ENCODE data around the gene PARD3B.

Gene PARD3B

DNA sequence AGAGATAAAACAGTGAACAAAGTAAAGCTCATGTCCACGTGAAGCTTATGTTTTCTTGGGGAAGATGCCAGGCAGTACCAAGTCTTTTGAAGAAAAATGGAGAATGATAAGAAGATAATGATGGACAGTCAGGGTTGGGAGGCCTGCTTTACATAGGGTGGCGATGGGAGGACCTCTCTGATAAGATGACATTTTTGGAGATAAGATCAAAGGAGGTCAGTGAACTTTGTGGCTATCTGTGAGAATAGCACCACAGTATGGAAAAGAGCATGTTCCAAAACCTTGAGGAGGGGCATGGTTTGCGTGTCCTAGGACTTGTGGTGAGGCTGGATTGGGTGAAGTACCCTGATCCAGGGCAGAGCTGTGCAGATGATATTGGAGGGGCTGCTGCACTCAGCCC is 675.3 kb downstream of the PARD3B start:
- no peak for DNase-seq

DNA sequence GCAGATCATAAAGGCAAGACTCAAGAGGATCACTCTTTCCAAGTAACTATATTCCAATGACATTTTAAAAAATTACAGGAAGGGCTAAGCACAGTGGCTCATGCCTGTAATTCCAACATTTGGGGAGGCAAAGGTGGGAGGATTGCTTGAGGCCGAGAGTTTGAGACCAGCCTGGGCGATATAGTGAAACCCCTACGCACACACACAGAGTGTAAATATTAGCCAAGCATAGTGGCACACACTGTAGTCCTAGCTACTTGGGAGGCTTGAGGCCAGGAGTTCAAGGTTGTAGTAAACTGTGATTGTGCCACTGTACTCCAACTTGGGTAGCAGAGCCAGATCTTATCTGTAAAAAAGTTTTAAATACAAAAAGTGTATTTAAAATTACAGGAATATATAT is 686.8 kb downstream of the PARD3B start:
- DNase-seq: no peak

DNA sequence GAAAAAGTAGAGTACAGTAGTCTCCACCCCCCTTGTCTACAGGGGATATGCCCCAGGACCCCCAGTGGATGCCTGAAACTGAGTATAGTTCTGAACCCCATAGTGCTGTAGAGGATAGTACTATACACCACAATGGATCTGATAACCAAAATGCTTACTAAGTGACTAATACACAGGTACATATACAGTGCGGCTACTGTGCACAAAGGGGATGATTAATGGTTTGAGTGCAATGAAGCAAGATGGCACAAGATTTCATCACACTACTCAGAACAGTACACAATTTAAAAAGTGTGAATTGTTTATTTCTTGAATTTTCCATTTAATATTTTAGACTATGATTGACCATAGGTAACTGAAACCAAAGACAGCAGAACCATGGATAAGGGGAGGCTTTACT is 690.2 kb downstream of the PARD3B start:
- no peak for DNase-seq

DNA sequence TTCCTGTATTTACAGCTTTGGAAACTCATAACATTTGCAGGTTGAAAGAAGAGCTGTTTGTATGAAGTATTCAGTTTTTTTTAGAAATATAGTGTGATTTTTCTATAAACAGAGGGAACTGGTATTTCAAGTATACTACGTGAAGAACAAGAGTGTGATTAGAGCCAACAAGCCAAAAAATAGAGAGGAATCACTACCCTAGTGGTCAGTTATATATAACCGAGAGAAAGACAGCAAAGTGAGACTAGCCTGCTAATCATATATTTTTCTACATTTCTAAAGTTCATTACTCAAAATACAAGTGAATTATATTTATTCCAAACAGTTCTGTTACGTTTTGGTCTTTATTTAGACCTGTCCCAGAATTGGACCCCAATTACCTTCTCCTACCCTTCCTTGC is 692.2 kb downstream of the PARD3B start:
- DNase-seq: no peak

DNA sequence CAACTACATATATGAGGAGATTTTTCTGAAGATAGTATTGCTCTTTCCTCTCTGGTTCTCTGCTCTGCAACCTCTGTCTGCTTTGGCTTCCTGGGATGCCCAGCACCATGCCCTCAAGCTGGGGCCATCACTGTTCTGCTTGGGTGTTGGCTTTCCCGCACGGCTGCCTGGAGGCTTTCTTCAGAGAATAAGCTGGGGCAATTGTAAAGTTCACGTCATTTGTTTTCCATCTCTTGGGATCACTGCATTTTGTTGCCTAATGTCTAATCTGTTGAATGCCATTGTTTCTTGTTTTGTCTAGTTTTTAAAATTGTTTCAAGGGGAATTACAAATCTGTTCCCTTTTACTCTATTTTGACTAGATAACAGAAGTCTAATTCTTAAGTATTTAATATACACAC is 699.7 kb downstream of the PARD3B start:
- no peak for DNase-seq

DNA sequence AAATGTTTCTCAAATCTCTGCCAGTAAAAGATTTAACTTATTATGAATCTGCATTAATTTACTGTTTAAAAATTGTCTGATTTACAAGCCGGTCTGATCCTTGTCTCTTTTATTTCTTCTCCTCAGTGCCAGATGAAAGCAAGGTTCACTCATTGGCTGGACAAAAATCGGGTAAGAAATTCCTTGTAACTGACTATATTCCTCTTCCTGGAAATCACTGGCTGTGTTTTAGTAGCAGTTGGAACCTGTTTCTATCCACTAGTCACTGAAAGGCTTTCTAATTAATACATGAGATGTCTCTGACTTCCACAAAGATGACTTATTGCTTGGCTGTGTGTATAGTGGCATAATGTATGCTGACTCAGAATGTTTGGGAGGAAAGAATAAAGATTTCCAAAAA is 700.4 kb downstream of the PARD3B start:
- no peak for DNase-seq

DNA sequence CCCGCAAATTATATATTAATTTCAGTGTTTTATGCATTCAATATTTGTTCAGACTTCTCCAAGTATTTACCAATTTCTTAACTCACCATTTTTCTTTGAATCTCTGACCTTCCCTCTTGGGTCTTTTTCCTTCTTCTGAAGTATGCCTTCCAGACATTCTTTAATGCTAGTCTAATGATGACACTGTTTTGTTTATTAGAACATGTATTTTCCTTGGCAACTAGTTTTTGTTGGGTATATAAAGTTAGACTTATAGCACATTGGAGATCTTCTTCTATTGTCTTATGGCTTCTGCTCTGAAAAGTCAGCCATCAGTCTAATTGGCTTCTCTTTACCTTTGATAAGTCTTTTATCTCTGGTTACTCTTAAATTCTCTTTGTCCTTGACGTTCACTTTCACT is 713.8 kb downstream of the PARD3B start:
- no peak for DNase-seq

DNA sequence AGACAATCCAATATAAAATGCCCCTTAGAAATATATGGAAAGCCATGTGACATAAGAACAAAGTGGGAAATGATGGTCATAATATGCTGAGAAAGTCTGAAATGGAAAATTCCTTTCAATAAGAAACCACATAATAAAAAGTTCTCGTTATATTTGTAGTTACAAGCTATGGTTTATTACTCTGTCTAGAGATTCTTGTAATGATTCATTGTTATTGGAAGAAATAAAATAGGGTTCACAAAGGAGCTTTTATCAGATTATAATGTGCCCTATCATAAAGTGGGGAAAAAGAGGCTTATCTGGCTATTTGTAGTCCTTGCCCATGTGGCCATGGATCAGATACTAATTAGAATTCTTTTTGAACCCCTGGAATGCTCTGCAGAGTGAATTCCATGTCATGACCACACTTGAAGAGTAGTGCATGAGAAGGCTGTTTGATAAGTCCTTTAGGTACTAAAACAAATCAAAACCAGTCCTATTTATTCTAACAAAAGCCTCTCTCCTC is 716.3 kb downstream of the PARD3B start:
- no peak for DNase-seq

DNA sequence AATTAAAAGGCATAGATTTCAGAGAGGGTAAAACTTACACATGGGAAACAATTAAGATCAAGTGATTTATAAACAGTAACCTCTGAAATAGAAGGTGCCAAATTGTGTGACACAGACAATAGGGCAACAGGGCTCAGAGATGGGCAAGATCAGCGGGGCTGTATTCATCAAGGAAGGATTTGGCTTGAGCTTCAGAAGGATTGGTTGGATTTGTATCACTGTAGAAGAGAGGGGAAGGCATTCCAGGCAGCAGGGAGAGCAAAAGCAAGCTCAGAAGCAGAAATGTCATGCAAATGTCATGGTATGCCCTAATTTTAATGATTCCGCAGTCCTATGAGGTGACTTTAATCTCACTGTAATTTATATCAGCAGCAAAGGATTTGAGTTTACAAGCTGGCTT is 722.0 kb downstream of the PARD3B start:
- DNase-seq: no peak

DNA sequence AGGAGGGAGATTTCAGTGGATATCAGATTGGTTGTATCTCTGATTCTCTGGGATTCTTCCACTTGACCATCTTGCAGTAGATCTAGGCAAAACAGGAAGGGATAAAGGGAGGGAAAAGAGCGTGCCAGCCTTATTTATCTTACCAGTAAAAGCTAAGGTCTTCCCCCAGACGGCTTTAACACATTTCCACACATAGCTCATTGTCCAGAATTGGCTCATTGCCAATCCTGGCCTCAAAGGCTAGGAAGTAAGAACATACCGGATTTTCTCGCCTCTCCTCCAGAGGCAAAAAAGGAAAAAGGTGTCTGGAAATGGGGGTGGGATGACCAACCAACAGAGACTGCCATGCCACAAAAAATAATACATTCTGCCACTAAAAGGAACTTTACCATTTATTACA is 725.4 kb downstream of the PARD3B start:
- no peak for DNase-seq

DNA sequence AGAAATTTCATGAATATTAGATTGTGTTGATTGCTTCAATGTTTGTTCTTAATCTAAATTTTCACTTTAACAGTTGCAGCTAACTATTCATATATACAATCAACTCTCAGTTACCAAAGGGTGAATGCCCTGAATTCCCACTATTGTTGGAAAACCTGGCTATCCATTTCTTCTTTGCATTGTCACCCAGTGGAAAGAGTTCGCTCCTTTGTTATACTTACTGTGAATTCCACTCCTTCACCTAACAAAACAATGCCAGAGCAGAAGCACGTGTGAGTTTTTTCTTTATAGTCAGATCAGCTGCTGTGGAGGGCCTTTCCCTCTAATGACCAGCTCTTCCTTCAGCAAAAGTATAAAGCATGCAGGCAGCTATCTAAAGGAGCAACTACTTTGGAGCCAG is 727.9 kb downstream of the PARD3B start:
- DNase-seq: no peak

DNA sequence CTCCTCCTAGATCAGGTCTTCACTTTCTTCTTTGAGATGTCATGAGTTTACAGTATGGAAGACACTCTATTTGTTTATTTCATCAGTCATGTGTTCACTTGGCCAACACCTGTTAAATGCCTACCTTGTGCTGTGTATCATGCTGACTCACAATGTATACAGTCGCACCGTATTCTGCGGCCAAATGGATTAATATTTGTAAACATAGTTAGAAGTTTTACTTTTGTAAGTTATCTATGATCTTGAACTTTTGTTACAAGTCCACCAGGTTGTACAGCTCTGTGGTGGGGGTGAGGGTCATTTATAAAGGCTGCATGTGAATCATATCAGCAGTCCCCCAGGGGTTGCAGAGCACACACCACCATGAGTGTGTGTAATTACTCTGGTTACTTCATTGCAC is 728.4 kb downstream of the PARD3B start:
- DNase-seq: no peak

DNA sequence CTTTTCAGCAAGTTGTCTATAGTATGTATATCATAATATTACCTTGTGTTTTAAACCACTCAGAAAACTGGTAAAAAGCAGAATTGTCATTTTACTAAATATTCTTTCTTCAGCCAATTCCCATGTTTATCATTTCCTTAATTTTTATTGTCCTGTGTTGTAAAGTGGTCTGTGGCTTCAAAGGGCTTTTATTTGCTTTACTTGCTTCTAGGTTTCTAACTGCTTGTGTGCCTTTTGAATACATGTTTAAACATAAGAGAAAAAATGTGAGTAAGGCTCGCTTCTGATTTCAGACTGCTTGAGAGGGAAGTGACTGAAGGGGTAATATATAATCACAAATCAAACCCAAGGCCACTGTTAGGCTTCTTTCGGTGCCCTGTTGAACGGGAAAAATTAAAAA is 729.5 kb downstream of the PARD3B start:
- no peak for DNase-seq

DNA sequence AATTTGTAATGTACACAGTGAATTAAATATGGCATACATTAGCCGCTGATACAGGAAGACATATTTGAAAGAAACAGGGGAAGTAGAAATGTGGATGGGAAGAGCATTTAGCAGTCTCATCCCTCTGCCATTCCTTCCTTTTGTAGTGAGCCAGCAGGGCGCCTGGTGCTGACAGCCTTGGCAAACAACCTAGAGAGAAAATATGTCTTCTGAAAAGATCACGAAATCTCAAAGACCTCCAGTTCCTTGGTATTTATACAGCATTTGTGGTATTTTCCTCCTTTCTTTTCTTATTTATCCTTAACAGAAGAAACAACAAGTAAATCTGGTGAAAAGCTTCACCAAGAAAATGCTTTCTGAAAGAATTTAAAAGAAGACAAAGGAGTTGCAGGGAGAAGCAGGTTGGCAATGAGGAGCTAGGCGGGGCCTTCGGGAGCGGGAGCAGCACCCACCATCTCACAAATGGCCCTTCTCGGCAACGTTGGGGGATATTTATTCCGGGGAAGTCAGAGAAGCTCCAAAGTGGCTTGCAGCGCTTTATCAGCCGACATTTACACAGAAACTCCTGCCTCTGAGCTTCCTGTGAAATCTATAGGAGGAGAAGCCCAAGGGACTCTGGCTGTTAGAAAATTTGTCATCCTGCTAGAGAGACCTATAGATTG is 731.0 kb downstream of the PARD3B start:
- DNase-seq: no peak

DNA sequence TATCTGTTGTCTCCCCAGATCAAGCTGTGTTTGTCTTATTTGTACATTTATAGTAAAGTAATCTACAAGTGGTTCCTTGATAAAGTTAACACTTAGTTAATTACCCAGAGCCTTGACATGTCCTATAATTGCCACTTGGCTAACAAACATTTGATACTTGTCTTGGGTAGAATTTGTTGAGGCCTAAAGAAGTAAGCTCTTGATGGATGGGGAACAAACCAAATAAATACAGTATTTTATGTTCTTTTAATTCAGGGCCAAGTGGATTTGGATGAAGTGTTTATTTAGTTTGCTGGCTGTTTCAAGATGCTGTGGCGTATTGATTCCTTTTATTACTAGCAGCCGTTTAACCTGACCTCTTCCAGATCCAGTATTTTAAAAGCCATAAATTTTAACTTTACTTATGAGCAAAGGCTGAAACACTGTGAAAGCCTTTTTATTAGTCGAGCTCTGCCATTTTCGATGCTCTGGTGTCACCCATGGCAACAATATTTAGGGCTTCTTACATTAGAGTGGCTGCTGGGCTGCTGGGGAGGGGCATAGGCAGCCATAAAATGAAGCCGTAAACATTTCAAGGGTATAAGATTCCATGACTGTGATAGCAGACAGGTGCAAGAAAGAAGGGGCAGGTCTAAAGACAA is 735.4 kb downstream of the PARD3B start:
- DNase-seq: no peak

DNA sequence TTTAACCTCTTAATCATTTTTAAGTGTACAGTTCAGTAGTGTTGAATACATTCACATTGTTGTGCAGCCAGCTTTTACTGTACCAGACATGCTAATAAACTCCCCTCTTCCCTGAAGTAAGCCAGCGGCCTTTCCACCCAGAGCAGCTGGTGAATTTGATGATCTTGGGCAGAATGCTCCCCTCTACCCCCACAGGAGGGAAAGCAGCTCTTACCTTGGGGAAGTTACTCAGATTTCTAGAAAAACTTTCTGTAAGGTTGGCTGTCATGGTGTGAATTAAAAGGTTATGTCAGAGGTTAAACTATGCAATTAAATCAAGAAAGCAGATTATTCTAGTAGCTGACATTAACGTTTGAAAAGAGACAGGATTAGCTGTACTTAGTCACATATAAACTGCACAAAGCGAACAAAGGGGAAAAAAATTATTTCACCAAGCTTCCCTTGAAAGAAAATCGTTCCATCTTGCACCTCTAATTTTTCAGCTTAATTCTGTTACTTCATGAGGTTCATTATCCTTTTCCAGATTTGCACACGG is 738.5 kb downstream of the PARD3B start:
- DNase-seq: no peak

DNA sequence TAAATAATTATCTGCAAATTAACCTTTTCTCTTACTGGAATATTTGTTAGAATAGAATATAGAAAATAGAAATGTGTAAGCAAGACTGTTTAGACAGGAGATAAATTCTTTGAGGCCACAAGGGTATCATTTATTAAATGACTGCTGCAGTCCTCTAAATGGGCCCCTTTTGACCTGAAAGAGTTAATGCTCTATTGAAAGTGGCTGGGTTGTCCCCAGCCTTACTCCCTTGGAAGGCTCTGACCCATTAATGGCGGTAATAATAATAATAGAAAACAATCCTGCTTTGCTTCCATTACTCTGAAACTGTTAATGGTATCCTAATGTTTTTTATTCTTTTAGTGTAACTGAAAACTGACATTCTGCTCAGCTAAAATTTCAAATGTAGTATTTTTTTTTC is 739.1 kb downstream of the PARD3B start:
- DNase-seq: no peak

DNA sequence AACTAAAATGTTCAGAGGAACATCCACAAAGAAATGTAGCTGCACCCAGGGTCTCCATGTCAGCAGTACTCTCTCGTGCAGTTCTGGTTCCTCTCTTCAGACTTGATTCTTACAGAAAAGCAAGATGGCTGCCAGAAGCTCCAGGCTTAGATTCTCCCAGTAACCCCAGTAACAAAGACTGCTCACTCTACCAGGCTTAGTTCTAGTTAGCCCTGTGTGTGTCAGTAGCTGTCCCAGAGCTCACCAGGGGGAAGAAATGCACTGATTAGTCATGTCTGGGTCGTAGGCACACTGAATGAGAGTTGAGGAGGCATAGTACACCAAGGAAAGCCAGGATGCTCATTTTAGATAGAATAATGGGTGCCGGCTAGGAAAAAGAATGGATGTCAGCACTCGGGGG is 742.0 kb downstream of the PARD3B start:
- no peak for DNase-seq

DNA sequence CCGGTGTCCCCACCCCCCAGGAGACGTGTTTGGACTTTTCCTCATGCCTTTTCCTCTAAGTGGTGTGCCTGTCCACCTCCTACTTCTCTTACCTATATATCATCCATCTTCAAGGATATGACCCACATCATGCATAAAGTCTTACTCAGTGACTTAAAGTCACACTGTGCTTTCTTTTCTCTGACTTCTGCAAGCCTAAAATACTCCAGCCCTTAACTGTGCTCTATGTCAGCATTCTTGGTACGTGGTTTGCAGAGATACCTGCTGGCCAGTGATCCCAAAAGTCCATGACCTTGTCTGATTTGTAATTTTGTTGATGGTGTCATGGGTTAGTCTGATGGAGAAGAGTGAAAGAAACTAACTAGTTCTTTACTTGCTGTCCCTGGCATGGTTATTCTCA is 743.4 kb downstream of the PARD3B start:
- DNase-seq: no peak

DNA sequence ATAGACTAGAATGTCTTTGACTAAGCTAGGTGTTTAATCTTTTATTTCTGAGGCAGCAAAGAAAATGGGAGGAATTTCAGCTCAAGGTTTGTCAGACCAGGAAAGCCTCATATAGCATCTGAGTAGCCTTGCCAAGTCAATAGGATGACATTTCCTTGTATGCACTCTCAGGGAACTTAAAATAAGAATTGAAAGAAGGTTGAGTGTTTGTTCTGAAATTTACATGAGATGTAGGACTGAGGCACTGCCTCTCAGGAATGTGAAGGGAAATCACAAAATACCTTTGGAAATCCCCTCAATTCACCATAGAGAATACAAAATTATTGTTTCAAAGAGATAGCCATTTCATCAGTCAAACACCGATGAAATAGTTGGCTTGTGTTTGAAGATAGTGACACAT is 745.0 kb downstream of the PARD3B start:
- DNase-seq: no peak

DNA sequence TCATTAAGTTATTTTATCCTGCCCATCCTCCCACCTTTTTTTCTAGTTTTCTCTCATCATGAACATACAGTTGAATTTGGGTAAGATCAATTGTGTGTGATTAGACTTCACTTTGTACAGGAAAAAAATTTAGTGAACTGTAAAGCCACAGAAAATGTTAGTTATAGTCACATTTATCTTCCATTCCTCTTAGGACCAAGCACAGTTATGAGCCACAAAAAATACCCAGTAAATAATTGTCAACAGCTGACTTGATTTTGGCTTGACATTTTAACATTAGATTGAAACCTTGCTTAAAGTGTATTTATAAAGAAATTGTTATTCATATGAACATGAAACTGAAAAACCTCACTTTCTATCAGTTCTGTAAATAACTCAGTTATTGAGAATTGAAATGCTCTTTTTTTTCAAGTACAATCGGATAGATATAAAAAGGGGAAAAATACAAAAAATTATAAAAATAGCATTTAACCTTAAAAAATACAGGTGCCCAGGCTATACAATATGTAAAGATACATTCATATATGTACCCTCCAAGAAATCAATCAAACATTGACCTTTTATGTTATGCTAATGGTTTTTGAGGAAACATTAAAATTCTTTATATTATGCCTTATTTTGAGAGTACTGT is 747.5 kb downstream of the PARD3B start:
- no peak for DNase-seq

DNA sequence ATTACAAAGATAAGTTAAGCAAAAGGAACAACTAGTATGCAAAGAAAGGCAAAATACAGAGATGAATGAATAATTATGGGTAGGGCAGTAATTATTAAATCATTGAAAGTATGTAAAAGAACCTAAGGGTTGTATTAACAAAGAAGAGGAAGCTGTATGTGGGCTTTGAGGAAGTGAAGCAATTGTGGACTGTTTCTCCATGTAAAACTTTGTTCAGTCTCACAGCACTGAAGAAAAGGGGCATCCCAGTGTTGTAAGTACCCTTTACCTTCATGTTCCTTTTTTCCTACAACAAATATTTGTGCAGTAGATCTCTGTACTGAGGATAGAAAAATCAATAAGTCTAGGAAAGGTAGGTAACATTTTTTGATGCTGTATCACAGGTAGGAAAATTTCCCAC is 748.3 kb downstream of the PARD3B start:
- no peak for DNase-seq

DNA sequence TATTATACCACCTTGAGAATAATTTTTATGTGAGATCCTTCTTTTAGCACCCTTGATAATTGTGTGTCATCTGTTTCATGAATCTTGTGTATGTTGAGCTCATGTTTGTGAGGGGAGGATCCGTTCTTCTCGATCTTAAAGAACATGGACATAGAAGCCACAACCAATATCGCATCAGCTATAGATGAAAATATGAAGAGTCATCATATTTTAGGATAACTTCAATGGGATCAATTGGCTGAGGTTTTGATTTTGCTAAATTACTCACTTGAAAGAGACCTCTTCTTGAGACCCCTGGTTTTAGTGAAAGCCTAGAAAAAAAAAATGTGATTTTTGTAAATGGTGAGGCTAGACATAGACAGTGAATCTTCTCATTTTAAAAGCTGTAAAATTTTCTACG is 751.7 kb downstream of the PARD3B start:
- DNase-seq: no peak

DNA sequence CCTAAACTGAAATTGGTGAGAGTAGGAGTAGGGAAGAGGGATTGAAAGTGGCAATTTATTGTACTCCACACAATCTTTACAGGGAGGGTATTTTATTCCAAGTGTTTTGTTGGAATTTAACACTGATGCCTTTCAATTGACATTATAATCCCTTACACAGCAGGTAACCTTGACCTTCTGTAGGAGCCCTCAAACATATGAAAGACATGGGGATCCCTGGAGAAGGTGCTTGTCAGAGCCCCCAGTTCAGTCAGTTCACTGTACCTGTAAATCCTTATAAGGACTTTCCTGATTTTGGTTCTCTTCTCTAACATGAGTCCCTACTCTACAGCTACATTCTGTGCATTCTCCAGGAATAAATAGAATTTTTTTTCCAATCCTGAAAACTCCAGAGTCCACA is 752.1 kb downstream of the PARD3B start:
- no peak for DNase-seq

Data from NCI-H2081 treated with DMSO at 0.1 percent for 48 hours (cell line).